ENCODE data around the gene EP400. TPM values are rescaled to one million over a fixed set of nuclear protein-coding genes. Genes with fewer than 3 reads are reported as not detected.

Gene EP400
- polyA plus RNA-seq, 1 donor: 31.9 TPM

- Histone ChIP-seq H3K36me3 (ENCODE audit: control insufficient read depth, insufficient read depth, low read length) (peaks cover 28% of the 10 kb centered on the region), H3K9me3 (ENCODE audit: control insufficient read depth, low read depth, low read length) (no peaks in the 10 kb centered on the region), H3K4me3 (ENCODE audit: low read length) (no peak overlapping the region), H3K27ac (ENCODE audit: low read length) (no peak overlapping the region), H3K4me1 (ENCODE audit: control insufficient read depth, insufficient read depth, low read length) (no peaks in the 10 kb centered on the region), H3K27me3 (ENCODE audit: control insufficient read depth, insufficient read depth, low read length) (no peaks in the 10 kb centered on the region)
- no peak for DNase-seq
- 100% methylated on average over 3 of the region's 7 CpGs for WGBS (ENCODE audit: insufficient coverage, low lambda C conversion rate)
Observed at GRCh38 chr12:132106921-132107320, 157.2 kb downstream of the EP400 start.

GRCh38 chr12:132108211-132108832 is 158.6 kb downstream of the EP400 start:
- no peaks in the 10 kb centered on the region for H3K27me3 ChIP-seq (ENCODE audit: control insufficient read depth, insufficient read depth, low read length)
- no peak overlapping the region for H3K4me3 ChIP-seq (ENCODE audit: low read length)
- DNase-seq: no peak
- H3K36me3 ChIP-seq (ENCODE audit: control insufficient read depth, insufficient read depth, low read length): peaks cover 26% of the 10 kb centered on the region
- no peaks in the 10 kb centered on the region for H3K4me1 ChIP-seq (ENCODE audit: control insufficient read depth, insufficient read depth, low read length)
- no CpG with 5 or more reads among the region's 16 CpGs for whole genome bisulfite sequencing (ENCODE audit: insufficient coverage, low lambda C conversion rate)
- no peak overlapping the region for H3K27ac ChIP-seq (ENCODE audit: low read length)
- H3K9me3 ChIP-seq (ENCODE audit: control insufficient read depth, low read depth, low read length): no peaks in the 10 kb centered on the region

- H3K4me1 ChIP-seq (ENCODE audit: control insufficient read depth, insufficient read depth, low read length): no peaks in the 10 kb centered on the region
- no peaks in the 10 kb centered on the region for H3K9me3 ChIP-seq (ENCODE audit: control insufficient read depth, low read depth, low read length)
- no CpG with 5 or more reads among the region's 8 CpGs for WGBS (ENCODE audit: insufficient coverage, low lambda C conversion rate)
- peaks cover 35% of the 10 kb centered on the region for H3K36me3 ChIP-seq (ENCODE audit: control insufficient read depth, insufficient read depth, low read length)
- H3K27me3 ChIP-seq (ENCODE audit: control insufficient read depth, insufficient read depth, low read length): no peaks in the 10 kb centered on the region
- H3K27ac ChIP-seq (ENCODE audit: low read length): no peak overlapping the region
- no peak overlapping the region for H3K4me3 ChIP-seq (ENCODE audit: low read length)
- DNase-seq: no peak
Observed at GRCh38 chr12:132109741-132110140, 160.0 kb downstream of the EP400 start.

- no CpG with 5 or more reads among the region's 3 CpGs for WGBS (ENCODE audit: insufficient coverage, low lambda C conversion rate)
- Histone ChIP-seq H3K36me3 (ENCODE audit: control insufficient read depth, insufficient read depth, low read length) (peaks cover 39% of the 10 kb centered on the region), H3K27ac (ENCODE audit: low read length) (no peak overlapping the region), H3K27me3 (ENCODE audit: control insufficient read depth, insufficient read depth, low read length) (no peaks in the 10 kb centered on the region), H3K4me3 (ENCODE audit: low read length) (no peak overlapping the region), H3K4me1 (ENCODE audit: control insufficient read depth, insufficient read depth, low read length) (no peaks in the 10 kb centered on the region), H3K9me3 (ENCODE audit: control insufficient read depth, low read depth, low read length) (no peaks in the 10 kb centered on the region)
- no peak for DNase-seq
Observed at GRCh38 chr12:132110677-132111076, 160.9 kb downstream of the EP400 start.

- H3K27ac ChIP-seq (ENCODE audit: low read length): no peak overlapping the region
- peaks cover 44% of the 10 kb centered on the region for H3K36me3 ChIP-seq (ENCODE audit: control insufficient read depth, insufficient read depth, low read length)
- H3K27me3 ChIP-seq (ENCODE audit: control insufficient read depth, insufficient read depth, low read length): no peaks in the 10 kb centered on the region
- DNase-seq: no peak
- WGBS (ENCODE audit: insufficient coverage, low lambda C conversion rate): no CpG with 5 or more reads among the region's 19 CpGs
- no peaks in the 10 kb centered on the region for H3K4me1 ChIP-seq (ENCODE audit: control insufficient read depth, insufficient read depth, low read length)
- H3K9me3 ChIP-seq (ENCODE audit: control insufficient read depth, low read depth, low read length): no peaks in the 10 kb centered on the region
- H3K4me3 ChIP-seq (ENCODE audit: low read length): no peak overlapping the region
Observed at GRCh38 chr12:132111654-132112304, 162.0 kb downstream of the EP400 start.

GRCh38 chr12:132114667-132115066 is 164.9 kb downstream of the EP400 start:
- no peak overlapping the region for H3K4me3 ChIP-seq (ENCODE audit: low read length)
- H3K36me3 ChIP-seq (ENCODE audit: control insufficient read depth, insufficient read depth, low read length): peaks cover 39% of the 10 kb centered on the region
- peaks cover 4% of the 10 kb centered on the region for H3K9me3 ChIP-seq (ENCODE audit: control insufficient read depth, low read depth, low read length)
- no peaks in the 10 kb centered on the region for H3K4me1 ChIP-seq (ENCODE audit: control insufficient read depth, insufficient read depth, low read length)
- no peak overlapping the region for H3K27ac ChIP-seq (ENCODE audit: low read length)
- no CpG with 5 or more reads among the region's 6 CpGs for WGBS (ENCODE audit: insufficient coverage, low lambda C conversion rate)
- H3K27me3 ChIP-seq (ENCODE audit: control insufficient read depth, insufficient read depth, low read length): no peaks in the 10 kb centered on the region
- DNase-seq: no peak

- no CpG with 5 or more reads among the region's 9 CpGs for WGBS (ENCODE audit: insufficient coverage, low lambda C conversion rate)
- no peak overlapping the region for H3K4me3 ChIP-seq (ENCODE audit: low read length)
- no peak for DNase-seq
- no peak overlapping the region for H3K27ac ChIP-seq (ENCODE audit: low read length)
- H3K36me3 ChIP-seq (ENCODE audit: control insufficient read depth, insufficient read depth, low read length): peaks cover 40% of the 10 kb centered on the region
- H3K27me3 ChIP-seq (ENCODE audit: control insufficient read depth, insufficient read depth, low read length): no peaks in the 10 kb centered on the region
- peaks cover 4% of the 10 kb centered on the region for H3K9me3 ChIP-seq (ENCODE audit: control insufficient read depth, low read depth, low read length)
- no peaks in the 10 kb centered on the region for H3K4me1 ChIP-seq (ENCODE audit: control insufficient read depth, insufficient read depth, low read length)
Observed at GRCh38 chr12:132115500-132115899, 165.8 kb downstream of the EP400 start.

GRCh38 chr12:132116709-132117557 is 167.2 kb downstream of the EP400 start:
- H3K4me3 ChIP-seq (ENCODE audit: low read length): no peak overlapping the region
- H3K27me3 ChIP-seq (ENCODE audit: control insufficient read depth, insufficient read depth, low read length): no peaks in the 10 kb centered on the region
- peaks cover 4% of the 10 kb centered on the region for H3K9me3 ChIP-seq (ENCODE audit: control insufficient read depth, low read depth, low read length)
- H3K4me1 ChIP-seq (ENCODE audit: control insufficient read depth, insufficient read depth, low read length): no peaks in the 10 kb centered on the region
- H3K27ac ChIP-seq (ENCODE audit: low read length): no peak overlapping the region
- H3K36me3 ChIP-seq (ENCODE audit: control insufficient read depth, insufficient read depth, low read length): peaks cover 34% of the 10 kb centered on the region
- no peak for DNase-seq
- no CpG with 5 or more reads among the region's 58 CpGs for WGBS (ENCODE audit: insufficient coverage, low lambda C conversion rate)

GRCh38 chr12:132117558-132117875 is 167.8 kb downstream of the EP400 start:
- peaks cover 4% of the 10 kb centered on the region for H3K9me3 ChIP-seq (ENCODE audit: control insufficient read depth, low read depth, low read length)
- no peak overlapping the region for H3K4me3 ChIP-seq (ENCODE audit: low read length)
- no peak for DNase-seq
- no peaks in the 10 kb centered on the region for H3K4me1 ChIP-seq (ENCODE audit: control insufficient read depth, insufficient read depth, low read length)
- no peak overlapping the region for H3K27ac ChIP-seq (ENCODE audit: low read length)
- H3K27me3 ChIP-seq (ENCODE audit: control insufficient read depth, insufficient read depth, low read length): no peaks in the 10 kb centered on the region
- peaks cover 39% of the 10 kb centered on the region for H3K36me3 ChIP-seq (ENCODE audit: control insufficient read depth, insufficient read depth, low read length)
- no CpG with 5 or more reads among the region's 10 CpGs for WGBS (ENCODE audit: insufficient coverage, low lambda C conversion rate)

GRCh38 chr12:132118876-132119275 is 169.1 kb downstream of the EP400 start:
- no CpG with 5 or more reads among the region's 22 CpGs for WGBS (ENCODE audit: insufficient coverage, low lambda C conversion rate)
- DNase-seq: no peak
- no peaks in the 10 kb centered on the region for H3K4me1 ChIP-seq (ENCODE audit: control insufficient read depth, insufficient read depth, low read length)
- peaks cover 43% of the 10 kb centered on the region for H3K36me3 ChIP-seq (ENCODE audit: control insufficient read depth, insufficient read depth, low read length)
- no peaks in the 10 kb centered on the region for H3K27me3 ChIP-seq (ENCODE audit: control insufficient read depth, insufficient read depth, low read length)
- H3K9me3 ChIP-seq (ENCODE audit: control insufficient read depth, low read depth, low read length): peaks cover 4% of the 10 kb centered on the region
- H3K4me3 ChIP-seq (ENCODE audit: low read length): no peak overlapping the region
- no peak overlapping the region for H3K27ac ChIP-seq (ENCODE audit: low read length)
